T-helper 22 cell (primary cell): ENCODE data around the gene NR2C2AP.

Experiments
- DNase-seq: peaks from one replicate; pipeline ENCODE4 v3.0.0-alpha.2; 2020; ENCODE audit warnings: low read depth

The NR2C2AP gene

DNA sequence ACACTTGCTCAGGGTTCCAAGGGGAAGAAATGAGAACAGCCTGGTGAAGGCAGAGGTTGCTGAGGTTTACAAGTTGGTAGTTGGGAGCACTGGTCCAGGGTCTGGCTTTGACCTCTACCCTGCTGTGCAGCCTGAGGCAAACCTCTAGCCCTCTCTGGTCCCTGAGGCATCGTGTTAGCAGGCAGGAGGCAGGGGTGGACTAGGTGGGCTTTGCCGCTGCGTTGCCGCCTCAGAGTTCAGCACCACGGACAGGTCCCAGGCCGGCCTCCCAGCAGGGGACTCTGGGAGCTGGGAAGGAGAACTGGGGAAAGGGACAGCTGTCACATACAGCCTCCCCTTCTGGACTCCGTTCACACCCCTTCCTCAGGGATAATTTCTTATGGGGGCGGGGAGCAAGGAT lies 11.7 kb upstream of the NR2C2AP start:
- no peak for DNase-seq

- DNase-seq = no peak
Measured at GRCh38 chr19:19214159-19214490, 10.9 kb upstream of the NR2C2AP start.

DNA sequence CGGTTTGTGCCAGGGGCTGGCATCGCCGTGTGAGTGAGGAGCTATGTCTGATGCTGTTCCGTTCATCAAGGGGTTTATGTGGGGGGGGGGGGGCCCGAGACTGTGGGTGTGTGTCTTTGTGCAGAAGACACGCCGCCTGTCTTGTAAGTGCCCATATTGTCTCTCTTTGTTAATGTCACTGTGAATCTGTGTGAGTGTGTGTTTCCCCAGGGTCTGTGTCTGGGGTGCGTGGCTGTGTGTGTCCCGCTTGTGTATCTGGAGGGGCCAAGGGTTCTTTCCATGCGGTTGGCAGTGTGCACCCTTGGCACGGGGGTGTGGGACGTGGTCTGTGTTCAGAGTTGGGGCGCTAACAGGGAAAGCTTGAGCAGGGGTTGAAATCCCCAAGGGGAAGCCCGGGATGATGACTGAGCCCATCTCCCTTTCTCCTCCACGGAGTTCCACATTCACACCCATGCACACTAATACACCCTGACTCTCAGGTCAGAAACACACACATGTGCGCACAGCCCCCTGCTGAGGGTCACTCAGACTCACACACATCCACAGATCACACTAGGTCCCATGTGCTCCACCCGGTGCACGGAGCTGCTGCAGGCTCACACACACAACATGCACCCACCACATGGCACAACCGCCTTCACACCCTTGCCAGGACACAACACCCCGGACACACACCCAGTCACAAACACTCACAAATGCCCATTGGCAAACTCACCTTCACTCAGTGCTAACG lies 10.4 kb upstream of the NR2C2AP start:
- DNase-seq = no peak

DNA sequence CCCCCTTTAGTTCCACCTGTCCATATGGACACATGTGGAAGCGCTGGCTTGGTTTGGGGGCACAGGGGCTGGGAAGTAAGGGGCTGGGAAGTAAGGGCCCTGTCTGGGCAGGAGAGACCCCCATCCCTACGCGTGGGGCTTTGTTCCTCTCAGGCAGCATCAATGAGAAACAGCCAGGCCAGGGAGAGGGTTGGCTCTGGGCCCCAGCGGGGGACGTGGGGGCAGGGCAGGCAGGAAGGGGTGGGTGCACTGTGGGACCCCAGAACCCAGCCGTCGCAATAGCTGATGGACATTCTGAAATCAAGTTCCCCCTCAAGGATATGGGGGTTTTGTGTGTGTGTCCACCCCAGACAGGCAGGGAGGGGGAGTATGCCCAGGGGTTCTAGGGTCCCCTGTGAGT lies 9.7 kb upstream of the NR2C2AP start:
- DNase-seq = no peak

GRCh38 chr19:19211499-19212420 lies 8.5 kb upstream of the NR2C2AP start, which contains the start of gene NCAN:
TSS of gene NCAN (plus strand) at chr19:19211958. CDS start at chr19:19216954, 4,996 bp downstream.
- DNase-seq = no peak

DNA sequence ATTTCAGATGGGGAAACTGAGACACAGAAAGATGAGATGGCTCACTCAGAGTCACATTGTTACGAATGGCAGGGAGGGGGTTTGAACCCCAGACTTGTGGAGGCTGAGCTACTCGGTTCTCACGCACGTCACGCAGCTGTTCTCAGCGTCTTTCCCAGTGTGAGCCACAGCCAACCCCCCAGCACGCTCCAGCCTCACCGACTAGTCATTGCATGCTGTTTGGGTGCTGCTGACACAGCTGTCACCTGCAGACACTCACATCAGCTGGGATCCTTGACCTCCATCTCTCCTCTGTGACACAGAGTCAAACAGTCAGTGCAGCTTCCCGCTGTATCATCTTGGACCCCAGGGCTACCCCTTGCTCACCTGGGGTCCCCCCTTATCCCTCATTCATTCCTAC lies 6.2 kb upstream of the NR2C2AP start:
- no peak for DNase-seq

GRCh38 chr19:19207637-19208572 lies 4.7 kb upstream of the NR2C2AP start:
- no peak for DNase-seq

- no peak for DNase-seq
Measured at GRCh38 chr19:19206938-19207337, 3.7 kb upstream of the NR2C2AP start.

- DNase-seq = no peak
Measured at GRCh38 chr19:19205416-19206410, 2.5 kb upstream of the NR2C2AP start.

- DNase-seq = no peak
Measured at GRCh38 chr19:19204181-19204580, 967 bp upstream of the NR2C2AP start.

- no peak for DNase-seq
Measured at GRCh38 chr19:19202707-19203011, 555 bp downstream of the NR2C2AP start.

DNA sequence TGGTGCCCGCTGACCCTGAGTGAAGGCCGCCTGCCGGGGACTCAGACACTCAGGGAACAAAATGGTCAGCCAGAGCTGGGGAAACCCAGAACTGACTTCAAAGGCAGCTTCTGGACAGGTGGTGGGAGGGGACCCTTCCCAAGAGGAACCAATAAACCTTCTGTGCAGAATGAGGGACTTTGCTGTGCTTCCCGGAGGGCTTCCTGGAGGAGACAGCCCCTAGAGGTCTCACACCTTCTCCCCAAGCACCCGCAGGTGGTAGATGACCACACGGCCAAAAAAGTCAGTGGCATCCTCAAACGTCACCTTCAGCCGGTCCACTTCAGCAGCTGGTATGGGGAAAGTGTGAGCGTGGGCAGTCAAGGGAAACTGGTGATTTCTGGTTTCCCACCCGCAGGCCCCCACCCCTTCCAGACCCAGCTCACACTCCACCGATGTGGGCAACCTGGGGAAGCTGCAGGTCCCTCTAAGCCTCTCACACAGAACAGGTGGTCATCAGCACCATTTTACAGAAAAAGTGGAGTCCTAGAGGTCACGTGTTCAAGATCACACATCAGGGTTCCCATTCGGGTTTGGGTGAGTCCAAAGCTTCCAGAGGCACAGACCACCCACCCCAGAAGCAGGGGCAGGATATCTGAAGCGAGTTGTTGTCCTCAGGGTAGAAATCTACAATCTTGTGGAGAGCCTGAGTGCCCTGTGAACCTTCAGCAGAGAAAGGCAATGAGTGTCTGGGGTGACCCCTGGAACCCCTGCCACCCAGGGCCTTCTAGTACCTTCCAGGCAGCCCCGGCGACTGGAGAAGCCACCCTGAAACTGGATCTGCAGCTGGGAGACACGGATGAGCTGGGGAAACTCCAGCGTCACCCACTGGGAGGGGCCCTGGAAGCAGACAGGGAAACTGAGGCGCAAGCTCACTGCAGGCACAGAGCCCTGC lies 1.2 kb downstream of the NR2C2AP start:
- DNase-seq = no peak

- DNase-seq = no peak
Measured at GRCh38 chr19:19193926-19194325, 9.3 kb downstream of the NR2C2AP start.

DNA sequence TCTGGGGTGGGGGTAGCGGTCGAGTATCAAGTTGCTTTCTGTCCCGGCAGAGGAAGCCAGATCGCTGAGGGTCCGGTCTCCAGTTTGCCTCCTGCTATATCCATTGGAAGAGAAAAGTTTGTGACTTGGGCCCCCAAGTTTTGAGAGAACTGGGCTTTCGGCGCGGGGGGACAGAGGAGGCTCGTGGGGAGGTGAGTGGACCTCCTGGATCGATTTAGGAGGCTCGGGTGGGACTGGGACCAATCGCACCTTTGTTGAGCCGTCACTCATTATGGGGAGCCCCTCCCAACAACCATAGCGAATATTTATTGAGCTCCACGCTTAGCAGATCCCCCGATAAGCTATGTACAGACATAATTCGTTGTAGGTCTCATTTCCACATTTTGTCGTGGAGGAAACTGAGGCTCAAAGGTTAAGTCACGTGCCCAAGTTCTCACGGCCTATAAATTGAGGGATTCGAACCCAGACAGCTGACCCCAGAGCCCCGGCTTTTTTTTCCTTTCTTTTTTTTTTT lies 10.2 kb downstream of the NR2C2AP start:
- no peak for DNase-seq

- peak; percentile 98 for DNase-seq
Measured at GRCh38 chr19:19192078-19192882, 10.9 kb downstream of the NR2C2AP start, which contains the start of the genes BORCS8 and RFXANK. TSS of gene BORCS8 (minus strand) at chr19:19192152. CDS start at chr19:19192117, 35 bp downstream. TSS of gene RFXANK (plus strand) at chr19:19192258. CDS start at chr19:19193947, 1,689 bp downstream.

GRCh38 chr19:19191768-19192077 lies 11.5 kb downstream of the NR2C2AP start:
- no peak for DNase-seq

DNA sequence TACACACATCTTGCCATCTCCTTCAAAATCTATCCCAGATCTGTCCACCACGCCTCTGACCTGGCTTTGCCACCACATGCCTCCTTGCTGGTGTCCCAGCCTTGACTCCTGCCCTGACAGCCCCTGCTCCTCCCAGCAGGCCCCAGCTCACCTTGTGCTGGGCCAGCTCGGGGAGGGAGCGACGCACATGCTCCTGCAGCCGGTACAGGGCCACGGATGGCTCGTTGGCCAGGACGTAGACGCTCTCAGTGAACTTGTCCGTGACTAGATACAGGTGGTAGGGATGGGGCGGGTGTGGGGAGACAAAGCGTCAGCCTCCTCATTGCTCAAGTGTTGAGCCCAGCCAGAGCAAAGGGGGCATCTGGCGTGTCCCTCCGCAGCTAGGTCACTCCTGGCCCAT lies 16.5 kb downstream of the NR2C2AP start:
- DNase-seq = no peak

- peak; percentile 32 for DNase-seq
Measured at GRCh38 chr19:19185853-19186740, 17.1 kb downstream of the NR2C2AP start.
